Adrenal gland (tissue), 5 donors: ENCODE data around the gene ZC2HC1C.

Experiments used
- POLR2A ChIP-seq, 2 donors: fragments of 450-650 bp; IDR thresholded peaks; one replicate each; pipeline ENCODE4 v1.6.1; 2017; ENCODE audit warnings: antibody characterized with exemption in 2 of 2, mild to moderate bottlenecking in 2 of 2, moderate library complexity in 1 of 2
- TF ChIP-seq, protein P1 (sequence below), 6 experiments: fragments of 450-650 bp in 4 of 6; fragments of 200-600 bp in 2 of 6; sonication (generic) in 1 of 6; IDR thresholded peaks; 1 replicate in 5 of 6; 2 replicates in 1 of 6; pipeline versions ENCODE4 v1.5.1 to v1.8.0; 2016 to 2021; ENCODE audit warnings: antibody characterized with exemption in 6 of 6, mild to moderate bottlenecking in 2 of 6, moderate library complexity in 1 of 6
- donor health status: DM: no; HTN: no; CAD: no.

DNA sequence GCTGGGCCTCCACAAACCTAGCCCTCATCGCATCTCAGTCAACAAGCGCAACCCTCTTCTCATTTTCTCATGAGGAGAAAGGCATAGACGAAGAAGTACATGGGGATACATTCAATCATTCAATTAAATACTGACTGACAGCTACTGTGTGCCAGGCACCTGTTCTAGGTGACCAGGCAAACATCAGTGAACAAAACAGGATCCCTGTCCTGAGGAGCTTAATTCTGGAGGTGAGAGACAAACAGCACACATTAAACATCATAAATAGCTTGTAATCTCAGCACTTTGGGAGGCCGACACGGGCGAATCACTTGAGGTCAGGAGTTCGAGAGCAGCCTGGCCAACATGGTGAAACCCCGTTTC, 5.3 kb upstream of the ZC2HC1C start:
- TF ChIP-seq, protein P1, sequence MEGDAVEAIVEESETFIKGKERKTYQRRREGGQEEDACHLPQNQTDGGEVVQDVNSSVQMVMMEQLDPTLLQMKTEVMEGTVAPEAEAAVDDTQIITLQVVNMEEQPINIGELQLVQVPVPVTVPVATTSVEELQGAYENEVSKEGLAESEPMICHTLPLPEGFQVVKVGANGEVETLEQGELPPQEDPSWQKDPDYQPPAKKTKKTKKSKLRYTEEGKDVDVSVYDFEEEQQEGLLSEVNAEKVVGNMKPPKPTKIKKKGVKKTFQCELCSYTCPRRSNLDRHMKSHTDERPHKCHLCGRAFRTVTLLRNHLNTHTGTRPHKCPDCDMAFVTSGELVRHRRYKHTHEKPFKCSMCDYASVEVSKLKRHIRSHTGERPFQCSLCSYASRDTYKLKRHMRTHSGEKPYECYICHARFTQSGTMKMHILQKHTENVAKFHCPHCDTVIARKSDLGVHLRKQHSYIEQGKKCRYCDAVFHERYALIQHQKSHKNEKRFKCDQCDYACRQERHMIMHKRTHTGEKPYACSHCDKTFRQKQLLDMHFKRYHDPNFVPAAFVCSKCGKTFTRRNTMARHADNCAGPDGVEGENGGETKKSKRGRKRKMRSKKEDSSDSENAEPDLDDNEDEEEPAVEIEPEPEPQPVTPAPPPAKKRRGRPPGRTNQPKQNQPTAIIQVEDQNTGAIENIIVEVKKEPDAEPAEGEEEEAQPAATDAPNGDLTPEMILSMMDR (IDR thresholded peaks at IDR 0.05): no peak
- TF ChIP-seq POLR2A (IDR thresholded peaks at IDR 0.05): no peak
